K562 (cell line): ENCODE data around the gene PITPNC1. TPM values are rescaled to one million over a fixed set of nuclear protein-coding genes. Genes with fewer than 3 reads are reported as not detected.
A peak's percentile ranks its signal among the peaks of the same experiment; 100 is the strongest.

Experiments used
- ATAC-seq: fragments of 200-7000 bp; cut with Tn5 transposase; 3 replicates; pipeline ENCODE4 v1.9.1; 2020; ENCODE audit warnings: moderate library complexity
- BruUV-seq: library from RNA; stranded (reverse); fragments of 400-500 nt; replicated peaks from 2 replicates; lab custom pipeline; 2021; lab: Mats Ljungman, UMichigan
- CTCF ChIA-PET: fragments of 300-600 bp; formaldehyde crosslinking; extraction: SDS; loops from one replicate; lab custom pipeline; 2021; ENCODE audit warnings: low intra/inter-chr PET ratio; lab: Yijun Ruan, JAX
- POLR2A ChIA-PET: fragments of 300-600, 350-650 bp; sonication (Branson Sonifier 250); formaldehyde crosslinking; extraction: SDS; loops from one replicate; lab custom pipeline; 2021; ENCODE audit warnings: antibody characterized with exemption, inconsistent platforms; lab: Yijun Ruan, JAX
- DNase-seq, 4 experiments: peaks; one replicate each; pipeline versions ENCODE4 v3.0.0 to v3.0.0-alpha.2; 2011 to 2018; ENCODE audit warnings: low spot score in 3 of 4, mixed read lengths in 3 of 4; ENCODE audit errors: extremely low read depth in 1 of 4
- FAIRE-seq: peaks from 2 replicates; lab custom pipeline; 2011; peaks lifted over from hg19 to GRCh38; lab: Jason Lieb, UNC
- H2AFZ ChIP-seq: 2 replicates; pipeline ENCODE4 v1.6.0; 2011; ENCODE audit warnings: low read depth, low read length, control low read depth, inconsistent platforms
- H3K27ac ChIP-seq: fragments of 200-600 bp; 3 replicates; pipeline ENCODE4 v1.8.0; 2011; ENCODE audit warnings: low read depth, mild to moderate bottlenecking, control low read depth, inconsistent platforms, low read length, moderate library complexity, mixed read lengths; ENCODE audit errors: extremely low read depth
- H3K27me3 ChIP-seq, 2 experiments: fragments of 300-600 bp in 1 of 2; 2 replicates in 1 of 2; 3 replicates in 1 of 2; pipeline versions ENCODE4 v1.6.0 to v1.8.0; 2011; ENCODE audit warnings: inconsistent platforms in 2 of 2, low read length in 2 of 2, mild to moderate bottlenecking in 1 of 2, mixed read lengths in 1 of 2, moderate library complexity in 1 of 2; ENCODE audit not compliant: control insufficient read depth in 2 of 2, insufficient read depth in 2 of 2
- H3K36me3 ChIP-seq: fragments of 300-600 bp; 3 replicates; pipeline ENCODE4 v1.8.0; 2011; ENCODE audit warnings: mild to moderate bottlenecking, low read length, inconsistent platforms; ENCODE audit not compliant: control insufficient read depth, insufficient read depth
- H3K4me1 ChIP-seq, 2 experiments: fragments of 200-600 bp in 1 of 2; replicated peaks in 1 of 2; 2 replicates in 1 of 2; 3 replicates in 1 of 2; pipeline versions ENCODE4 v1.5.1 to v1.8.0; 2011; ENCODE audit warnings: inconsistent platforms in 2 of 2, low read length in 2 of 2, mild to moderate bottlenecking in 1 of 2, mixed read lengths in 1 of 2, moderate library complexity in 1 of 2; ENCODE audit not compliant: control insufficient read depth in 2 of 2, insufficient read depth in 2 of 2
- H3K4me2 ChIP-seq: 2 replicates; pipeline ENCODE4 v1.6.1; 2011; ENCODE audit warnings: low read length, control low read depth, inconsistent platforms, mixed read lengths; ENCODE audit not compliant: insufficient read depth
- H3K4me3 ChIP-seq: fragments of 200-600 bp; sonication (generic), shearing (Covaris generic); 2 replicates; pipeline ENCODE4 v1.5.1; 2016; ENCODE audit warnings: control low read depth, inconsistent platforms
- H3K79me2 ChIP-seq: fragments of 200-600 bp; 3 replicates; pipeline ENCODE4 v1.8.0; 2011; ENCODE audit warnings: low read length, inconsistent platforms; ENCODE audit not compliant: control insufficient read depth, insufficient read depth
- H3K9ac ChIP-seq, 2 experiments: 2 replicates each; pipeline versions ENCODE4 v1.6.0 to v1.6.1; 2011; ENCODE audit warnings: low read depth in 2 of 2, low read length in 2 of 2, control low read depth in 1 of 2, inconsistent platforms in 1 of 2, mild to moderate bottlenecking in 1 of 2, mixed read lengths in 1 of 2; ENCODE audit not compliant: insufficient read depth in 1 of 2
- H3K9me1 ChIP-seq: one replicate; pipeline ENCODE4 v1.6.0; 2011; ENCODE audit warnings: inconsistent platforms, mild to moderate bottlenecking, low read length, moderate library complexity; ENCODE audit not compliant: control insufficient read depth, insufficient read depth
- H3K9me3 ChIP-seq: replicated peaks from 2 replicates; pipeline ENCODE4 v1.5.1; 2011; ENCODE audit warnings: low read depth, low read length, inconsistent platforms; ENCODE audit not compliant: control insufficient read depth, insufficient read depth
- H4K20me1 ChIP-seq: replicated peaks from 2 replicates; pipeline ENCODE4 v1.6.1; 2011; ENCODE audit warnings: low read length, inconsistent platforms, mixed read lengths; ENCODE audit not compliant: control insufficient read depth, insufficient read depth
- BRF2 ChIP-seq: IDR thresholded peaks from 3 replicates; pipeline ENCODE4 v1.6.1; 2011; ENCODE audit warnings: borderline replicate concordance, mild to moderate bottlenecking; ENCODE audit not compliant: insufficient read length, insufficient read depth
- CHD4 ChIP-seq: fragments of 200-600 bp; sonication (generic); IDR thresholded peaks from 3 replicates; pipeline ENCODE4 v1.6.1; 2012; ENCODE audit warnings: low read depth, mild to moderate bottlenecking, mixed read lengths, low read length, inconsistent platforms; ENCODE audit not compliant: insufficient read depth, insufficient replicate concordance, poor library complexity, severe bottlenecking
- YY1 ChIP-seq, 3 experiments: IDR thresholded peaks; 2 replicates each; pipeline ENCODE4 v1.6.1; 2011; ENCODE audit warnings: low read length in 2 of 3, mild to moderate bottlenecking in 2 of 3, moderate library complexity in 2 of 3, borderline replicate concordance in 1 of 3, control low read depth in 1 of 3, low read depth in 1 of 3; ENCODE audit not compliant: insufficient read depth in 3 of 3, insufficient replicate concordance in 2 of 3, control insufficient read depth in 1 of 3, insufficient read length in 1 of 3; ENCODE audit errors: extremely low read depth in 1 of 3
- WGBS: fragments of 100-300 bp; shearing (Covaris generic); methylation state at CpG from one replicate; pipeline ENCODE4 v1.1.6; 2016; ENCODE audit warnings: low coverage, mixed read lengths; ENCODE audit not compliant: insufficient coverage; ENCODE audit errors: missing lambda C conversion rate; 5-methylcytosine and 5-hydroxymethylcytosine counted together
- in situ Hi-C: fragments of 300-500 bp; cut with MboI; formaldehyde crosslinking; loops from 4 replicates; pipeline ENCODE4 v1.15.0; 2018; ENCODE audit warnings: inconsistent platforms, mixed read lengths
- intact Hi-C: fragments of 100-400 bp; cut with micrococcal nuclease; formaldehyde crosslinking; loops from 2 replicates; pipeline ENCODE4 v1.14.2; 2022
- polyA plus RNA-seq, 8 experiments: library from polyadenylated mRNA; depleted of rRNA in 4 of 8; stranded (reverse) in 5 of 8; unstranded in 3 of 8; fragments of >200 nt; fragmentation: Nextera tagmentation in 2 of 8; fragmentation: Illumina TruSeq in 1 of 8; extraction: Ambion mirVana in 2 of 8; extraction: Trizol in 1 of 8; gene quantifications; 2 replicates each; pipeline versions ENCODE4 v1.2.1 to v1.2.3, GENCODE V29; 2011 to 2014; ENCODE audit warnings: inconsistent platforms in 1 of 8, missing spikeins in 1 of 8
- total RNA-seq, 7 experiments: library from RNA; depleted of rRNA in 6 of 7; stranded (reverse); fragments of >200 nt in 6 of 7; fragmentation: Illumina TruSeq in 2 of 7; extraction: Trizol in 2 of 7; gene quantifications; 2 replicates each; pipeline versions ENCODE4 v1.2.1 to v1.2.3, GENCODE V29; 2011 to 2021; ENCODE audit warnings: low replicate concordance in 1 of 7

Gene PITPNC1
- total and polyA plus RNA-seq, 9 of the 15 experiments (the other 6 are each of a cell fraction or from before 2014, with no cell fraction given), result 0.11 to 1.1 (median 0.65) TPM

DNA sequence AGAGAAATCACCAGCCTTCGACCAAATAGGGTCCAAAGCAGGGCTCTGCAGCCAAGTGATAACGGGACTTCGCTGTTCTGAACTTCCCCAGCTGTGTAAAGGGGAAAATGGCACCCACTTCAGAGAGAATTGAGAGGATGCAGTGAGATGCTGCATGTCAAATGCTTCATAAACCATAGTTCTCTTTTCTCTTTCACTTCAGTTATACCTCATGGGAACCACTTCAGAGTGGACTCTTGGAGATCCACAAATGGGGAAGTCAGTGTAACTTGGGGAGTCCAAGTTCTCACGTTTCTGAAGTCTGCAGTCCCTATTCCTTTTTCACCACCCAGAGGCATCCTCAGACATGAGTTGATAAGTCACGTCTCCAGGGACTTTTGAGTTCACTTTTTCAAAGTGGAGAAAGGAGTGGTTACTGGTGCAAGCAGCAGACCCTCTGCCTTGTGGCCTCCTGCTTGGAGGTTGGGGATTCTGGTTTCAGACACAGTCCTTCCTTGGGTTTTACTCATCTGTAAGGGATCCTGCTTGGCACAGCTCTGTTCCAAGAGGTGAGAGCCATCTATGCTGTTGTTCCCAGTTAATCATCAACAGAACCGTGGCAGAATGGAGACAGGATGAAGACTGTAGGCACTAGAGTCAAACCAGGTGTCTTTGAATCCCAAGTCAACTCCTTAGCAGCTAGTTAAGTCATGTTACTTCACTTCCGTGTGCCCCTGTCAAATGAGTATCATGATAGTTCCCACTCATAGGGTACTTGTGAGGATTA, 217.2 kb downstream of the PITPNC1 start:
- no TSS peak for BruUV-seq
- TF ChIP-seq CHD4, result no peak
- peak in 1 of 3 experiments; percentile 29 for TF ChIP-seq YY1 (IDR thresholded peaks at IDR 0.05; ENCODE audit: borderline replicate concordance in 1 of 3, control insufficient read depth in 1 of 3, extremely low read depth in 1 of 3, insufficient read depth in 3 of 3, insufficient read length in 1 of 3, insufficient replicate concordance in 2 of 3, low read depth in 1 of 3, low read length in 2 of 3)
- TF ChIP-seq BRF2, result no peak
- no peak for FAIRE-seq
- Histone ChIP-seq H3K9ac (no peak overlapping the region), H3K9me1 (no peaks in the 10 kb centered on the region), H3K4me3 (no peak overlapping the region), H3K79me2 (no peaks in the 10 kb centered on the region), H4K20me1 (no peaks in the 10 kb centered on the region), H3K36me3 (no peaks in the 10 kb centered on the region), H3K27ac (no peak overlapping the region), H3K4me2 (no peak overlapping the region), H2AFZ (no peak overlapping the region), H3K9me3 (no peaks in the 10 kb centered on the region), H3K4me1 (no peaks in the 10 kb centered on the region), H3K27me3 (peaks cover 3 to 4% of the 10 kb centered on the region in 2 experiments; a peak in 1 of 5 replicates)
- no peak for ATAC-seq
- 2% methylated on average over 7 of the region's 7 CpGs for WGBS
- in situ Hi-C loops, result no loop called here
- intact Hi-C loops, result no loop called here
- POLR2A ChIA-PET, result interaction anchor here (0.9 kb wide), 1 partner anchor 17 kb away, joined by 3 read pairs; no protein-coding TSS in a partner anchor
- no peak for DNase-seq
- CTCF ChIA-PET, result no interaction called here
